ENCODE data around the gene LRMDA. TPM values are rescaled to one million over a fixed set of nuclear protein-coding genes. Genes with fewer than 3 reads are reported as not detected.

Gene LRMDA
- total RNA-seq, 2 donors from 2014 or later: 9.6 to 12.6 TPM

DNA sequence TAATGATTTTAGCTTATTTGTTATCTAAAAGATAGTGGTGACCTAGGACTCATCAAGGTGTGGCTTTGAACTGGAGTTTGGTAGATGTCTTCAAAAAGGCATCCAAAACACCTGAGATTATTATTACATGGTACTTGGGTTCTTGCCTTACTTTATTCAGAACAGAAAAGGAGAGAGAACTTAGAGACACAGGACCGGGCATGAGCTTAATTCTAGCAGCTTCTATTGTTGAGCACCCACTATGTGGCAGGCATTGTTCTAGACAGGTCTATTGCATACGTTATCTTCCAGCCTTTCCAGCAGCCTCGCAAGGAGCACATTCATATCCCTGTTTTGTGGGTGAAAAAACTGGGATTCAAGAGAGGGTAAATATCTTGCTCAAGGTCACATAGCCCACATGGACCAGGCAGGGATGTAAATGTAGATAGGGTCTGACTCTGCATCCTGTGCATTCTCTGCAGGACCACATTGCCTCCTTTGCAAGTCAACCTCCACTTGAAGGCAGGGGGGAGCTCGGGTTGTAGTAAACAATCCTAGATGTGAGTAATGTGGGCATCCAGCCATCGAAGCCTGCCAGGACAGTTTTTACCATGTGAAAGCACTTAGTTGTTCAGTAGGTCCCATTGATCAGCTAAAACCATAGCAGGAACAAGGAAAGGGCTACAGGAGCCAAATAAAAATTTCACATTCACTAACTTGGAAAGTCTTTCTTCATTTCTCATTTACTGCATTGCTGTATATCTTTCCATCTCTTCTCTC lies 551.4 kb downstream of the LRMDA start:
- Histone ChIP-seq H3K27ac (no peak overlapping the region), H3K4me1 (replicated peaks) (no peaks in the 10 kb centered on the region), H3K27me3 (replicated peaks; ENCODE audit: insufficient read depth) (no peaks in the 10 kb centered on the region), H3K9me3 (no peaks in the 10 kb centered on the region), H3K36me3 (no peaks in the 10 kb centered on the region), H3K4me3 (no peak overlapping the region)
- TF ChIP-seq POLR2A (IDR thresholded peaks at IDR 0.05) (no peak), POLR2AphosphoS5 (IDR thresholded peaks at IDR 0.05) (no peak)
- intact Hi-C loops (cut with DNase I): no loop called here
- WGBS: 63% methylated on average over 5 of the region's 5 CpGs
- peak; percentile 58 for DNase-seq (ENCODE audit: low spot score)

DNA sequence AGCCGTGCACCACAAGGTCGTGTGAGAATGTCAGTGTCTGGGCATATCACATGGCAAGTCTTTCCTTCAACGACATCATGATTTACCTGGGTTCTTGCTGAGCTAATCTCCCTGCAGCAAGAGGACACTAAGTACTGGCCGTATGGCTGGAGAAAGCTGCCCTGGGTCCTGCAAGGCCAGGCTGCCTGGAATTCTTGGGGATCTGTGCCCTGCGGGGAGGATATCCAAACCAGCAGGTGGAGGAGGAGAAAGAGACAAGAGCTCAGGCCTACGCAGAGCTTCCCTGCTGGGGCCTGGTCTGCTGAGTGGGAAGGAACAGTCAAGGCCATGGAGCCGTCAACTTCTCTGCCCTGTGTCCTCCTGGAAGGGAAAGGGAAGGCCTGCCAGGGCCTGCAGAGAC lies 552.6 kb downstream of the LRMDA start:
- WGBS: 93% methylated on average over 7 of the region's 7 CpGs
- H3K27ac ChIP-seq: no peak overlapping the region
- TF ChIP-seq POLR2AphosphoS5 (IDR thresholded peaks at IDR 0.05) (no peak), POLR2A (IDR thresholded peaks at IDR 0.05) (no peak)
- TF ChIP-seq, protein P1, sequence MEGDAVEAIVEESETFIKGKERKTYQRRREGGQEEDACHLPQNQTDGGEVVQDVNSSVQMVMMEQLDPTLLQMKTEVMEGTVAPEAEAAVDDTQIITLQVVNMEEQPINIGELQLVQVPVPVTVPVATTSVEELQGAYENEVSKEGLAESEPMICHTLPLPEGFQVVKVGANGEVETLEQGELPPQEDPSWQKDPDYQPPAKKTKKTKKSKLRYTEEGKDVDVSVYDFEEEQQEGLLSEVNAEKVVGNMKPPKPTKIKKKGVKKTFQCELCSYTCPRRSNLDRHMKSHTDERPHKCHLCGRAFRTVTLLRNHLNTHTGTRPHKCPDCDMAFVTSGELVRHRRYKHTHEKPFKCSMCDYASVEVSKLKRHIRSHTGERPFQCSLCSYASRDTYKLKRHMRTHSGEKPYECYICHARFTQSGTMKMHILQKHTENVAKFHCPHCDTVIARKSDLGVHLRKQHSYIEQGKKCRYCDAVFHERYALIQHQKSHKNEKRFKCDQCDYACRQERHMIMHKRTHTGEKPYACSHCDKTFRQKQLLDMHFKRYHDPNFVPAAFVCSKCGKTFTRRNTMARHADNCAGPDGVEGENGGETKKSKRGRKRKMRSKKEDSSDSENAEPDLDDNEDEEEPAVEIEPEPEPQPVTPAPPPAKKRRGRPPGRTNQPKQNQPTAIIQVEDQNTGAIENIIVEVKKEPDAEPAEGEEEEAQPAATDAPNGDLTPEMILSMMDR (IDR thresholded peaks at IDR 0.05): no peak
- H3K4me1 ChIP-seq (replicated peaks): no peaks in the 10 kb centered on the region
- no peak overlapping the region for H3K4me3 ChIP-seq
- no peaks in the 10 kb centered on the region for H3K9me3 ChIP-seq
- intact Hi-C loops (cut with DNase I): no loop called here
- H3K36me3 ChIP-seq: no peaks in the 10 kb centered on the region
- DNase-seq (ENCODE audit: low spot score): no peak
- no peaks in the 10 kb centered on the region for H3K27me3 ChIP-seq (replicated peaks; ENCODE audit: insufficient read depth)

DNA sequence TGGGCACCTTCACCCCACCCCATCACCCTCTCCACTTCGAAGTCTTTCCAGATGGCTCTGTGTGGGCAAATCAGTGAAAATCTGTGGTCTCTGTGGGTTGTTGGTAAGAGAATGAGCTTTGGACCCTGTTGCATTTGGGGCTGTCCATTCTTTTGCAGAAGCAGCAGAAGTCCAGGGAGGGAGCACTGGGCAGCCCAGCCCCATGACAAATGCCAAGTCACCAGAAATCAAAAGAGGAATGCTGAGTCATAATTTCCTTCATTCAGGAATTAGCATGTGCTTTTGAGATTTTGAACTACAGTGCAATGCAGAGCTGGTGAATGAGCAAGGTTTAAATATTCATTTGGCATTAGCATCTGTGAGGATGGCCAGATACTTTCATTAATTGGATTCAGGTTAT lies 556.2 kb downstream of the LRMDA start:
- Histone ChIP-seq H3K4me1 (replicated peaks) (no peaks in the 10 kb centered on the region), H3K36me3 (no peaks in the 10 kb centered on the region), H3K4me3 (no peak overlapping the region), H3K27ac (no peak overlapping the region), H3K9me3 (no peaks in the 10 kb centered on the region), H3K27me3 (replicated peaks; ENCODE audit: insufficient read depth) (no peaks in the 10 kb centered on the region)
- intact Hi-C loops (cut with DNase I): no loop called here
- TF ChIP-seq, protein P1 (IDR thresholded peaks at IDR 0.05): no peak
- TF ChIP-seq POLR2AphosphoS5 (IDR thresholded peaks at IDR 0.05) (no peak), POLR2A (IDR thresholded peaks at IDR 0.05) (no peak)
- no peak for DNase-seq (ENCODE audit: low spot score)
- WGBS: 96% methylated on average over 1 of the region's 1 CpG

DNA sequence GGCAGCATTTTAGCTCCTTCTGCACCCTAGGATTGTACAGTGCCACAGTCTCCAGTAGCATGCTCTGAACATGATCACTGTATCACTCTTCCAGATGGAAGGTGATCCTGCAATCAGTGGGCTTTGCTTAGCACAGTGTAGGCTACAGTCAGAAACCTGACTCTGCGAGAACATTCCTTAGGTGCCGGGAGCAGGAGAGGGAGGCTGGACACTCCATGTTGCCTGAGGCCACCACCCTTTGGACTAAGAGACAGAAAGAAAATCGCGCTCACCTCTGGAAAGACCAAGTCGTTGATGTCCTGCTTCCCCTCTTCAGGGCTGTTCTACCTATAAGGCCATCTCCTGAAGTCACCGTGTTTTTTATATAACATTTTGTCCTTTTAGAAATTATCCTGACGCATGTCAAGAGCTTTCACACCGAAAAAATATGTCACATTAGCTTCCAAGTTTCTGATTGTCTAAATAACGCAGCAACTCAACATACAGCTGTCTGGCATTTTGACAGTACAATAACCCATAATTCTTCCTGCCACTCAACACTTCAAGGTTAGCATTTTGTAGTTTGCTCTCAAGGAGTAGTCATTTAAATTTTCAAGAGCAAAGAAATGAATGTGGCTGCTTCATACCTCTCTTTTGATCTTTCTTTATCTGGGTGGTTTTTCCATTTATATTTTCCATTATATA lies 563.1 kb downstream of the LRMDA start:
- no peaks in the 10 kb centered on the region for H3K36me3 ChIP-seq
- WGBS: 86% methylated on average over 9 of the region's 9 CpGs
- no peaks in the 10 kb centered on the region for H3K9me3 ChIP-seq
- H3K4me3 ChIP-seq: no peak overlapping the region
- no peaks in the 10 kb centered on the region for H3K4me1 ChIP-seq (replicated peaks)
- H3K27me3 ChIP-seq (replicated peaks; ENCODE audit: insufficient read depth): no peaks in the 10 kb centered on the region
- intact Hi-C loops (cut with DNase I): no loop called here
- H3K27ac ChIP-seq: no peak overlapping the region
- TF ChIP-seq, protein P1 (IDR thresholded peaks at IDR 0.05): no peak
- TF ChIP-seq POLR2A (IDR thresholded peaks at IDR 0.05) (no peak), POLR2AphosphoS5 (IDR thresholded peaks at IDR 0.05) (no peak)
- no peak for DNase-seq (ENCODE audit: low spot score)

DNA sequence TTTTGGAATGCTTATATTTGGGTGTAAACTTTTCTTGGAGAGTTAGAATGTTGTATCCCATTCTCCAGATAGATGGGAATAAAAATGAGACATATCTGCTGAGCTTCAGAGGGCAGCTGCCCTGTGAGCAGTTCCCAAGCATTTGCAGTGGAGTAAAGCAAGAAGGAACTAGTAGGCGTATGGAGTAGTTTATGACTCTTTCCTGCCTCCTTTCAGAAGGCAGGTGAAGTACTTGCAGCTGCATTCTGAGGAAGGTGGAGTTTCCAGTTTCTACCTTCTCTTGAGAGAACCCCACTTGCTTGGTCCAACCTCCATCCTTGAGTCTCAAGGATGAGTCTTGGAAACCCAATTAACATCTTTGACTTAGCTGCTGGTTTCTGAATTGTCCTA lies 563.6 kb downstream of the LRMDA start:
- no peaks in the 10 kb centered on the region for H3K27me3 ChIP-seq (replicated peaks; ENCODE audit: insufficient read depth)
- H3K4me3 ChIP-seq: no peak overlapping the region
- WGBS: 89% methylated on average over 1 of the region's 1 CpG
- DNase-seq (ENCODE audit: low spot score): no peak
- H3K4me1 ChIP-seq (replicated peaks): no peaks in the 10 kb centered on the region
- no peak overlapping the region for H3K27ac ChIP-seq
- intact Hi-C loops (cut with DNase I): no loop called here
- no peak for TF ChIP-seq POLR2A (IDR thresholded peaks at IDR 0.05)
- TF ChIP-seq POLR2AphosphoS5 (IDR thresholded peaks at IDR 0.05): no peak
- TF ChIP-seq, protein P1 (IDR thresholded peaks at IDR 0.05): no peak
- H3K9me3 ChIP-seq: no peaks in the 10 kb centered on the region
- H3K36me3 ChIP-seq: no peaks in the 10 kb centered on the region
